Transverse colon (tissue), 3 donors: Measurements from ENCODE around the gene PCMTD2.

Experiments
- CTCF ChIP-seq, 5 experiments: fragments of 200-600 bp in 3 of 5; fragments of 450-650 bp in 2 of 5; sonication (generic) in 3 of 5; IDR thresholded peaks; 1 replicate in 2 of 5; 2 replicates in 3 of 5; pipeline ENCODE4 v1.5.1; 2016 to 2017; ENCODE audit warnings: antibody characterized with exemption in 5 of 5, inconsistent platforms in 3 of 5, mild to moderate bottlenecking in 2 of 5, moderate library complexity in 1 of 5
- POLR2A ChIP-seq: fragments of 450-650 bp; IDR thresholded peaks from one replicate; pipeline ENCODE4 v1.6.1; 2016; ENCODE audit warnings: antibody characterized with exemption, mild to moderate bottlenecking, moderate library complexity

DNA sequence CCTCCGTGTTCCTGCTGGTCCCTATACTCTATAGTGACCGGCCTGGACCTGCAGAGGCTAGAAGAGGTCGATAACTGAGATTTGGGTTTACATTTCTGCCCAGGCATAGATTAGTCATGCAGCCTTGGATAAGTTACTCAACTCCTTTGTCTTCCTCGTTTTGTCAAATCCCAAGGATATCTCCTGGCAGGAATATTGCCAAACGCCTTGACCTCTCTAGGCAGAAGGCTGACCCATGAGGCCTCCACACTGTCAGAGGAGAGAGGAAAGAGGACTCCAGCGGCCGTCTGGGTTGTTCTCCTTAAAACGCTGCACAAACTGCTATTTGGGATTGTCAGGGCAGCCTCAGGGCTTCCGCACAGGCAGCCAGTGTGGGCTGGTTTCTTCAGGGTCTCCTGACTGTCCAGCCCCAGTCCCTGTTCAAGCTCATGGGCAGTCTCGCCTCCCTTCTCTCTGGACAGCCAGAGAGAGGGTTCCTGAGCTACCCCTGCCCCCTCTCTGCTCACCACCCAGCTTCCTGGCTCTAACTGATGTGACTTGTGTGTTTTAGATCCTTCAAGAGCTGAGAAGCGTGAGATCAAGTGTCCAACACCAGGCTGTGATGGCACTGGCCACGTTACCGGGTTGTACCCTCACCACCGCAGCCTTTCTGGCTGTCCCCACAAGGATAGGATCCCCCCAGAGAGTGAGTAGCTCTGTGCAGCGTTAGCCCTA lies 44.7 kb upstream of the PCMTD2 start:
- TF ChIP-seq CTCF (IDR thresholded peaks at IDR 0.05) (no peak), POLR2A (no peak)
